Ramos (cell line): Measurements from ENCODE around the gene MYH15.

Experiments used
- in situ Hi-C: fragments of 300-500 bp; cut with MboI; formaldehyde crosslinking; loops from one replicate; pipeline ENCODE4 v1.14.3; 2022; ENCODE audit warnings: low sequenced_read_pairs; ENCODE audit not compliant: unreplicated experiment

MYH15 gene

DNA sequence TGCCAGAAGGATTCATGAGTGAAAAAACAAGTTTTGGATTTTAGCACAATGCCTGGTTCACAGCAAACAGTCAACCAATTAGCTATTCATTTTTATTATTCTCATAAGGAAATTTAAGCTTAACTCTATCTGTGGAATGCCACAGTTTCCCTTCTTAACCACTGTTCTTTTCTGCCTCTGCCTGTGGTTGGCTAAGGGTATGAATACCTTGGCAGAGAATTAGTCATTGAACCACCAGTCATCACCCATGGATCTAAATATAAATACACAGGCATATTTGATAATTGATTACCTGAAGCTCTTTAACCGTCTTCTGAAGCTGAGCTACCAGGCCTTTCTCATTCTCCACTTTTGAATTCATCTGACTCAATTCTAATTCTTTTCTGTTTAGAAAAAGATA, 79.9 kb downstream of the MYH15 start:
- in situ Hi-C loops = no loop called here

DNA sequence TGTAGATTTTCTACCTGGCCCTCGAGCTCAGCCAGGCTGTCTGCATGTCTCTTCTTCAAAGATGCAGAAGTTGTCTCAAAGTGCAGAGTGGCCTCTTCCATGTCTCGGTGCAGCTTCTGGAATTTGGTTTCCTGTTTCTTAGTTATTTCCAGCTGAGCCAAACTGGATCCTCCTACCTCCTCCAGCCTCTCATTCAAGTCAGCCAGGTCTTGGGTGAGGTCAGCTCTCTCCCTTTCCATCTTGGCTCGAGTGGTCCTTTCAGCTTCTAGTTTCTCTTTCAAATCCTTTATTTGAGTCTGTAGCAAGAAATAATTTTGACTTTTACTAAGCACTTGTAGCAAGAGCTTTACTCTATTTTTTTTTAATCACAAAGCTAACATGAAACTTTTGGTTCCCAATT, 81.8 kb downstream of the MYH15 start:
- in situ Hi-C loops = no loop called here

DNA sequence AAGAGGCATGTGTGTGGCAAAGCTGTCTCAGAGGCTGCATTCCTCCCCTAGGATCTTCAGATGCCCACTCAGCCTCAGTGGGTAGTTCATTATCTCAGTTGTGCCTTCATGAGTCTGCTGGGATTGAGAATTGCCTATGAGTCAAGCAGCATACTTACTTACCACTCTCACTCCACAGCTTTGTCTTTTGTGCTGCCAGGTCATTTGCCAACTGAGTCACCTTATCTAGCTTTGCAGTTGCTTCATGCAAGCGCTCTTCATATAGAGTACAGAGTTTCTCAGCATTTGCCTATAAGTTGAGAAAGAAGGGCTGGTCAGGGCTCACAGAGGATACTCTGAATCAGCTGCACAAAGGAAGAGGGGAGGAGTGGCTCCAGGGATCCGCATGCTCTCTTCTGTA, 89.5 kb downstream of the MYH15 start:
- in situ Hi-C loops = loop anchor here (25.0 kb wide), 1 partner anchor 259 kb away; no protein-coding TSS in a partner anchor

DNA sequence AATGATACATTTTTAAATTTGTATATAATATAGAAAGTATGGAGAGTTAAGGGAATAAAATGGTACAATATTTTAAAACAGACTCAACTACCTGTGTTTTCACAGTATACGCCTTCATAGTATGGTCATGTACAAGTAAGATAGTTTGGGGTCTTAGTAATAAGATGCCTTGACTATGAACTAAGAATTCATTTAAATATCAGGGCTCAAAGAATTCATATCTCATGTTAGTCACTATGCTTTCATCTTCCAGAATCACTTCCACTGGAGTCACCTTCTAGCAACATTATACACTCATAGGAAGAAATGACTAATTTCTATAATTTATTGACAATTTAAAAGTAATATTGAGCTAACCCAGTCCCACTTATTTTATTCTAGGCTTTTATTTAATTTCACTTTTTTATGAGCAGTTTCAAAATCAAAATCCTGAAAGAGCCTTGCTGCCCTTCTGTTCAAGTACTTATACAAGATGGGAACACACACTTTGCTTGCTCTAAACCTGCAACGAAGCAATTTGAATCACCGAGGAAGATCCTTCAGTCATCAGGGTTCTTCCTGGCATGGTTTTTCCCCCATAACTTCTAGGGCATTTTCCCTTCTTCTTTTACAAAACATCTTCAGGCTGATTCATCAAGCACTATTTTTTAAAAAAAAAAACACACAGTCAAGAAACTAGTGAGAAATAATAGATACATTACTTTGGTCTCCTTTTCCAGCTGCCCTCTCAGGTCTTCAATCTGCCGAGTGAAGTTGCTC, 94.1 kb downstream of the MYH15 start:
- in situ Hi-C loops = loop anchor here (25.0 kb wide), 1 partner anchor 254 kb away; no protein-coding TSS in a partner anchor

DNA sequence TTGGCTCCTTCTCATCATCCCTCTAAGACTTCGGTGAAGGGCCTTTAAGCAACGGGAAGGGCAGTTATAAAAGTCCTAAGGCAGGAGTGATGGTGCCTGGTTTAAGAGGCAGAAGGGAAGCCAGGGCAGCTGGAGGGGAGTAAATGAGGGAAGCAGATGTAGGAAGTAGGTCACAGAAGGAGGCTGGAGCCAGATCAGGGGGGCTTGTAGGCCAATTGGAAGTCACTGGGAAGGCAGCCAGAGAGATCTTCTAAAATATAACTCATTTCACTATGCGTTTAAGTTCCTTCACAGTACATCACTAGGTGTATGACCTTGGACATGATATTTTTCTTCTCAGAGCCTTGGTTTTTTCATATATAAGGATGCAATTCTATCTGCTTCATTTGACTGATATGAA, 94.7 kb downstream of the MYH15 start:
- in situ Hi-C loops = loop anchor here (25.0 kb wide), 1 partner anchor 253 kb away; no protein-coding TSS in a partner anchor

GRCh38 chr3:108414007-108414406, 96.4 kb downstream of the MYH15 start:
- in situ Hi-C loops = loop anchor here (25.0 kb wide), 1 partner anchor 252 kb away; no protein-coding TSS in a partner anchor

DNA sequence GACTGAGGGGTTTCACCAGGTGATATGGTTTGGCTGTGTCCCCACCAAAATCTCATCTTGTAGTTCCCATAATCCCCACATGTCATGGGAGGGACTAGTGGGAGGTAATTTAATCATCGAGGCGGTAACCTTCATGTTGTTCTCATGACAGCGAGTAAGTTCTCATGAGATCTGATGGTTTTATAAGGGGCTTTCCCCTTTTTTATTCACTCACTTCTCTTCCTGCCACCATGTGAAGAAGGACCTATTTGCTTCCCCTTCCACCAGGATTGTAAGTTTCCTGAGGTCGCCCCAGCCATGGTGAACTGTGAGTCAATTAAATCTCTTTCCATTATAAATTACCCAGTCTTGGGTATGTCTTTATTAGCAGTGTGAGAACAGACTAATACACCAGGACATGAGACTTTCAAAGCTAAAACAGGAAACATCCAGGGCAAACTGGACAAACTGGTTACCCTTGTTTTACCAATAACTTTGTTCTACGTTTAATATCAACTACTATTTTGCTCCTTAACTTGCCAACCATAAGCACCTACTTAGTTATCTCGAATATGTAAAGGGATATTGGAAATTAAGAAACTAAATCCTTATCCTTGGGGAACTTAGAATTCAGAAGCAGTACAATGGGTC, 98.2 kb downstream of the MYH15 start:
- in situ Hi-C loops = loop anchor here (25.0 kb wide), 1 partner anchor 250 kb away; no protein-coding TSS in a partner anchor

DNA sequence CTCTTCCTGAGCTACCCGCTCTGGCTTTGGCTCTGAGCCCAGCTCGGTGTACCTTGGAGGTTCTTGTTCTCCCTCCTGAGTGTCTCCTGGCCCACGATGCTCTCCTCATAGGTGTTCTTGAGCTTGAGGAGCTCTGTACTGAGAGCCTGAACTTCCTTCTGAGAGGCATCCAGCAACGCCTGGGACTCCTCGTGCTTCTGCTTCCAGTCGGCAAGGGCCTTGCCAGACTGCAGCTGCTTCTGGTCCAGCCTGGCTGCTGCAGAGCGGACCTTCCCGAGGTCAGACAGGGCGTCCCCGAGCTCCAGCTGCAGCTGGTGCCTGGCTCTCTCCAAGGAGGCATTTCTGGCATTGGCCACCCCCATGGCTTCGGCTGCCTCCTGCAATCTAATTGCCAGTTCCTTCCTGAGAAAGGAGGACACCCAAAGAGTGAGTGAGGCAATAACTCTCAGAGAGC, 99.8 kb downstream of the MYH15 start:
- in situ Hi-C loops = loop anchor here (25.0 kb wide), 1 partner anchor 248 kb away; no protein-coding TSS in a partner anchor

DNA sequence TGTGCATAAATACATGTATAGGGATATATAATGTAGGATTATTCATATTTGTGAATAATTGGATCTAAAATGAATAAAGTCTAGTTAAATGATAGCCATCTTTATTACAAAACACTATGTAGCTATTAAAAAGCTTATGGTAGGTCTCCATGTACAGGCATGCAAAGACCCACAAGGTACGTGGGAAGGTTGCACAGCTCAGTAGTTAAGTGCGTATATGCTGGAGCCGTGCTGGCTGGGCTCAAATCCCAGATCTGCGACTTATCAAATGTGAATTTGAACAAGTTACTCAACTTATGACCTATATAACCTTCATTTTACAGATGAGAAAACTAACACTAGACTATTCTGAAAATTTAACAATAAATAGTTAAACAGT, 100.6 kb downstream of the MYH15 start:
- in situ Hi-C loops = loop anchor here (25.0 kb wide), 1 partner anchor 247 kb away; no protein-coding TSS in a partner anchor

DNA sequence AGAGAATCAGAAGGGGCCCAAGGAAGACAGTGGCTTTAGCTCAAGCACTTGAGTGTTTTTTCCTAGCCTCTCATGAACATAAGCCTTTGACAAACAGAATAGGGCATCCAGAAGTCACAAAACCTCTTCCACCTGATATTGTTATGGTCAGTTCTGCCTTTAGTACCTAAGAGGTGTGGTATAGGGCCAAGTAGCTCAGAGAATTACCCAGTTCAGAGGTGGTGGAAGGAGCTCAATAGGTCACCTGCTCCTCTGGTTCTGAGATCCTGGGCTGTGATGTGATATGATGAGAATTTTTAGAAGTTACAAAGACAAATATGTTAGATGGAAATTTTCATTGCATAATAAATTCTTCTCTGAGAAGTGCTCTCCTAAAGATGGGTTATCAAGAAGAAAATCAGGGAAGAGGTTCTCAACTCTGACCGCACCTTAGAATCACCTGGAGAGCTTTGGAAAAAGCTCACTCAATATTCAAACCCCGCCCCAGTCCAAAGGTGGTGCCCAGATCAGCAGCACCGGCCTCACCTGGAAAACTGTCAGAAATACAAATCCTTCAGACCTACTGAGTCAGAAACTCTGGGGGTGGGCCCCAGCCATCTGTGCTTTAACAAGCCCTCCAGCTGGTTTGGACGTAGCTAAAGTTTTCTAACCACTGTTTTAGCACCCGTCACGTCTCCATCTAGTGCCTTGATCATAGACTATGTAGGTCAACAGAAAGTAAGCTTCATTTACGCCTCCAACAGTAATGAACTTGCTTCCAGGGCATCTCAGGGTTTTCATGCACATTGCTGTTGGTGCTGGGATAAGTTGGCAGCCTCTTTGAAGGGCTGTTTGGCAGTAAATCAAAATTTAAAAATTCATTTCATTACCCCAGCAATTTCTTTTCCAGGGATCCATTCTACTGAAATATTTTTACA, 101.3 kb downstream of the MYH15 start:
- in situ Hi-C loops = loop anchor here (25.0 kb wide), 1 partner anchor 247 kb away; no protein-coding TSS in a partner anchor

- in situ Hi-C loops = loop anchor here (25.0 kb wide), 1 partner anchor 246 kb away; no protein-coding TSS in a partner anchor
Observed at GRCh38 chr3:108407886-108408285, 102.5 kb downstream of the MYH15 start.

- in situ Hi-C loops = loop anchor here (25.0 kb wide), 1 partner anchor 244 kb away; no protein-coding TSS in a partner anchor
Observed at GRCh38 chr3:108406661-108407206, 103.7 kb downstream of the MYH15 start.

DNA sequence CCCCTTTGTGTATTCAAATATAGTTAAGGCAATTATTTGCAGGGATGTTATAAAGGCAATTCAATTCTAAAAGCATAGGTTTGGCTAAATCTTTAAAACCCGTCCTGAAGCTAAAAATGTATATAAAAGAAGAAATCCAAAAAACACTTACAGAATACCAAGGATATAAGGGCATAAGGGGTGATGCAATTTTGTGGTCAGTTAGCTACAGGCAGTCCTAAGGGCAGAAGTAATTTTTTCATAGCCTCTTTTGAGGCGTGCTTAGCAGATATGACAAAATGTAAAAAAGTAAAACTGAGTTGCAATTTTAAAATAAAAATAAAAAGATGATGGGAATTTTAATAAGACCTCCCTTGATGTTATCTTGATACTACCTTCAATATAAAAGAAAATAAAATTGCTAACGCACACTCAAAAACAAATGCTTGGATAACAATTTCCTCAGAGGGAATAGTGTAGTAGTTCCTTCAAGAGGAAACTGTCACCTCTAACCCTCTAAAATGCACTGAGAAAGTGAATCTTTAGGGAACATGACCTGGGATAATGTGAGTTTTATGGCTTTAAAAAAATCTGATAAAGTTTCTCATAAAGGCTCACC, 104.2 kb downstream of the MYH15 start:
- in situ Hi-C loops = loop anchor here (25.0 kb wide), 1 partner anchor 244 kb away; no protein-coding TSS in a partner anchor

DNA sequence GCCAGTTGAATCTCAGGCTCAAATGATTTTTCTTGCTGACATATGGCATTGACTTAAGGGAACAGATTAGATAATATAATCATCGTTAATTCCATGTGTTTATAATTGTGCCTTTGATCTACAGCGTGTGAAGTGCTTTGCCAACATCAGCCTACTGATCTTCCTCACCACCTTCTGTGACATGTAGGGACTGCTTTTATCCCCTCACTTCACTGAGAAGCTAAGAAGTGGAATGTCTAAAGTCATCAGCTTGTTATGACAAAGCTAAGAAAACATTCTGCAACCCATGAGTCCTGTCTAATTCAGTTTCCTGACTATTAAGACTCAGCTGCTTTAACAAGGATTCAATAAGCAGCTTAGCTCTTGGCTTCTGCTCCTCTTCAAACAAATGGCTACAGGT, 106.0 kb downstream of the MYH15 start:
- in situ Hi-C loops = loop anchor here (25.0 kb wide), 1 partner anchor 242 kb away; no protein-coding TSS in a partner anchor

DNA sequence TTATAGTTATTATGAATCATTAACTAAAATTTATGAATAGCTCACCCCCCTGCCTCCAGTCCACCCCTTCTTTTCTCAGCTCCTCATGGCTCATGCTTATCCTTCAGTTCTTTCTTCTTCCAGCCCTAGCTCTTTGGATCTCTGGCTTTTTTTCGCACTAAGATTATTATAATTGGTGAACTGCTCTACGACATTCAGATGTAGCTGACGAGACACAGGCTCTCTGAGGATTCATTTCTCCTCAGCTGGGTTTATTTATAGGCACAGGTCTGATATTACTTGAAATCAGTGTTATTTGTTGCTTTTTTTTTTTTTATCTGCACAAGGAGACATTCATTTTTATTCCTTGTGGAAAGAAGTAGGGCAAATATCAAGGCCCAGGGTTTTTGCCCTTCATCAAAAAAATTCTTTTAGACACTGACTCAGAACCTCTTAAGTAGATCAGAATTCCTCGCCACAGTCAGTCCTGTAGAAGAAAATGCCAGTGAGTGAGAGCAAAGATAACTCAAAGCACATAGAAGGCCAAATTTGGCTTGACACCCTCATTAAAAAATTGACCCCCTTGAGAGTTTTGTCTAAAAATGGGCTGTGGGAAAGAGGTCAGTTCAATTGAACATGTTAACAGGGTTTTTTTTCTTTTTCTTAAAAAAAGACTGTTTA, 106.6 kb downstream of the MYH15 start:
- in situ Hi-C loops = loop anchor here (25.0 kb wide), 1 partner anchor 242 kb away; no protein-coding TSS in a partner anchor

- in situ Hi-C loops = loop anchor here (25.0 kb wide), 1 partner anchor 241 kb away; no protein-coding TSS in a partner anchor
Observed at GRCh38 chr3:108403198-108403597, 107.2 kb downstream of the MYH15 start.

GRCh38 chr3:108401836-108402235, 108.6 kb downstream of the MYH15 start:
- in situ Hi-C loops = loop anchor here (25.0 kb wide), 1 partner anchor 240 kb away; no protein-coding TSS in a partner anchor

DNA sequence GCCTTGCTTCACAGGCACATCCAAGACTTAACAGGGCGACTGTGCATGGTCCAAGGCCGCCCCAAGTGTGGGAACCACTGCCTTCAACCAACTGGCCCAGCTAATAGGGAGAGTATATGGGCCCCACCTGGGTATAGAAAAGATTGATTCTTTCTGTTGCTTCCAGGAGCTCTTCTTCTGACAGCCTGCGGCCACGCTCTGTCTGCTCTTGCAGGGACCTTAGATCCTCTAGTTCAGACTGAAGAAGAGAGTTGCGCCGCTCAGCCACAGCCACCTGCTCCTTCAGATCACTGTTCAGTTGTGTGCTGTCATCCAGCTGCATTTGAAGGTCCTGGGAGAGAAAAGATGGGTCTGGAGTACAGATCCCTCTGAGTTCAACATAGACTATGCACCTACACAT, 111.9 kb downstream of the MYH15 start:
- in situ Hi-C loops = no loop called here

DNA sequence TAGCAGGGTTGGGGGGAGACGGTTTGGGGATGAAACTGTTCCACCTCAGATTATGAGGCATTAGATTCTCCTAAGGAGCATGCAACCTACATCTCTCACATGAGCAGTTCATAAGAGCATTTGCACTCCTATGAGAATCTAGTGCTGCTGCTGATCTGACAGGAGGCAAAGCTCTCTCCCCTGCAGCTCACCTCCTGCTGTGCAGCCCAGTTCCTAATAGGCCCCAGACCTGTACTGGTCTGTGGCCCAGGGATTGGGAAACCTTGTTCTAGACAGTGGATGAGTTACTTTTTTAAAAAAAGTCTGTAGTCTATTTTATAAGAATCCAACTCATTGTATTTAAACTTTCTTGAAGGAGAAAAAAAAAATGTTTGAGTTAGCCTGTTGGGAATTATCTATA, 114.1 kb downstream of the MYH15 start:
- in situ Hi-C loops = no loop called here
